SK-N-SH treated with all-trans-retinoic acid at 6 μM for 48 hours (cell line): ENCODE measurements around the gene PKIG.

Source experiments
- ATAC-seq: fragments of 200-7000 bp; cut with Tn5 transposase; 3 replicates; pipeline ENCODE4 v1.9.1; 2020; ENCODE audit warnings: mild to moderate bottlenecking, moderate library complexity
- ARNTL ChIP-seq: fragments of 450-650 bp; formaldehyde crosslinking; IDR thresholded peaks from 2 replicates; pipeline ENCODE4 v1.5.0; 2020; ENCODE audit warnings: low read depth, mild to moderate bottlenecking, moderate library complexity, borderline replicate concordance
- CREB5 ChIP-seq: fragments of 250-450 bp; sonication (Bioruptor Pico); IDR thresholded peaks from 2 replicates; pipeline ENCODE4 v1.5.1; 2020; ENCODE audit warnings: low read depth, mild to moderate bottlenecking, moderate library complexity
- CSDC2 ChIP-seq: fragments of 250-450 bp; sonication (Bioruptor Pico); IDR thresholded peaks from 2 replicates; pipeline ENCODE4 v1.5.0; 2020; ENCODE audit warnings: mild to moderate bottlenecking, moderate library complexity
- CSRNP3 ChIP-seq: fragments of 250-450 bp; sonication (Bioruptor Pico); IDR thresholded peaks from 2 replicates; pipeline ENCODE4 v1.5.1; 2021; ENCODE audit warnings: mild to moderate bottlenecking, moderate library complexity
- ESRRG ChIP-seq: fragments of 250-450 bp; sonication (Bioruptor Pico); IDR thresholded peaks from 2 replicates; pipeline ENCODE4 v1.6.1; 2021; ENCODE audit warnings: mild to moderate bottlenecking
- GLIS3 ChIP-seq: fragments of 250-450 bp; sonication (Bioruptor Pico); IDR thresholded peaks from 2 replicates; pipeline ENCODE4 v1.5.0; 2020; ENCODE audit warnings: mild to moderate bottlenecking, moderate library complexity
- ISL1 ChIP-seq: fragments of 250-450 bp; sonication (Bioruptor Pico); IDR thresholded peaks from 2 replicates; pipeline ENCODE4 v2.1.2; 2022; ENCODE audit warnings: mild to moderate bottlenecking, moderate library complexity
- OSR1 ChIP-seq: fragments of 250-450 bp; sonication (Bioruptor Pico); IDR thresholded peaks from 2 replicates; pipeline ENCODE4 v1.8.0; 2022; ENCODE audit warnings: moderate library complexity, mild to moderate bottlenecking, inconsistent platforms
- PATZ1 ChIP-seq: fragments of 250-450 bp; sonication (Bioruptor Pico); IDR thresholded peaks from 2 replicates; pipeline ENCODE4 v1.8.0; 2020; ENCODE audit warnings: mild to moderate bottlenecking, moderate library complexity, borderline replicate concordance
- POU6F1 ChIP-seq: fragments of 250-450 bp; sonication (Bioruptor Pico); IDR thresholded peaks from 2 replicates; pipeline ENCODE4 v1.8.0; 2021; ENCODE audit warnings: low read depth, mild to moderate bottlenecking, moderate library complexity, borderline replicate concordance
- RARB ChIP-seq: fragments of 250-450 bp; sonication (Bioruptor Pico); IDR thresholded peaks from 2 replicates; pipeline ENCODE4 v1.8.0; 2021; ENCODE audit warnings: mild to moderate bottlenecking, moderate library complexity
- SNAI2 ChIP-seq: fragments of 250-450 bp; sonication (Bioruptor Pico); IDR thresholded peaks from 2 replicates; pipeline ENCODE4 v1.5.0; 2020; ENCODE audit warnings: mild to moderate bottlenecking, moderate library complexity
- TCF4 ChIP-seq: fragments of 250-450 bp; sonication (Bioruptor Pico); IDR thresholded peaks from 2 replicates; pipeline ENCODE4 v1.8.0; 2021; ENCODE audit warnings: mild to moderate bottlenecking, moderate library complexity, borderline replicate concordance
- TOX ChIP-seq: fragments of 250-450 bp; sonication (Bioruptor Pico); IDR thresholded peaks from 2 replicates; pipeline ENCODE4 v1.8.0; 2021; ENCODE audit warnings: mild to moderate bottlenecking, moderate library complexity, borderline replicate concordance
- TSHZ2 ChIP-seq: fragments of 250-450 bp; sonication (Bioruptor Pico); IDR thresholded peaks from 2 replicates; pipeline ENCODE4 v1.5.0; 2020; ENCODE audit warnings: mild to moderate bottlenecking, moderate library complexity
- ZC3H10 ChIP-seq: fragments of 250-450 bp; sonication (Bioruptor Pico); IDR thresholded peaks from 2 replicates; pipeline ENCODE4 v1.5.1; 2021; ENCODE audit warnings: mild to moderate bottlenecking, moderate library complexity
- ZFP3 ChIP-seq: fragments of 250-450 bp; sonication (Bioruptor Pico); IDR thresholded peaks from 2 replicates; pipeline ENCODE4 v1.5.0; 2020; ENCODE audit warnings: mild to moderate bottlenecking, moderate library complexity
- ZFP30 ChIP-seq: fragments of 450-650 bp; formaldehyde crosslinking; IDR thresholded peaks from 2 replicates; pipeline ENCODE4 v1.5.0; 2022; ENCODE audit warnings: mild to moderate bottlenecking, moderate library complexity
- ZNF70 ChIP-seq: fragments of 450-650 bp; formaldehyde crosslinking; IDR thresholded peaks from 2 replicates; pipeline ENCODE4 v1.5.0; 2020; ENCODE audit warnings: mild to moderate bottlenecking, moderate library complexity
- ZNF8 ChIP-seq: fragments of 450-650 bp; formaldehyde crosslinking; IDR thresholded peaks from 2 replicates; pipeline ENCODE4 v1.5.0; 2020; ENCODE audit warnings: mild to moderate bottlenecking, moderate library complexity

Gene PKIG

GRCh38 chr20:44537993-44538392 lies 44.4 kb upstream of the PKIG start (continued):
- no peak for TF ChIP-seq TSHZ2
- TF ChIP-seq CSDC2 (CRISPR knock-in tag) = no peak

- no peak; the same call in 1 of the 3 replicates for ATAC-seq
- TF ChIP-seq ARNTL (CRISPR knock-in tag) (no peak), SNAI2 (CRISPR knock-in tag) (no peak), GLIS3 (CRISPR knock-in tag) (no peak), ZC3H10 (CRISPR knock-in tag) (no peak), ESRRG (CRISPR knock-in tag) (no peak), TSHZ2 (no peak), RARB (no peak), OSR1 (CRISPR knock-in tag) (no peak), POU6F1 (CRISPR knock-in tag) (no peak), ZFP30 (CRISPR knock-in tag) (no peak), CSDC2 (CRISPR knock-in tag) (no peak), ISL1 (CRISPR knock-in tag) (no peak), TCF4 (CRISPR knock-in tag) (no peak), CSRNP3 (CRISPR knock-in tag) (no peak), ZNF8 (CRISPR knock-in tag) (no peak), ZFP3 (no peak), PATZ1 (CRISPR knock-in tag) (no peak), CREB5 (CRISPR knock-in tag) (no peak), TOX (CRISPR knock-in tag) (no peak), ZNF70 (no peak)
These were observed 41.5 kb upstream of the PKIG start for GRCh38 chr20:44540834-44541233.
